GM10266 (cell line): Measurements from ENCODE around the gene MAL.

Experiments
- DNase-seq: peaks from one replicate; pipeline ENCODE4 v3.0.0; 2012; ENCODE audit errors: extremely low spot score
- CTCF ChIP-seq: IDR thresholded peaks from 2 replicates; pipeline ENCODE4 v1.5.1; 2012; ENCODE audit warnings: mild to moderate bottlenecking, low read depth; ENCODE audit not compliant: control insufficient read depth, insufficient read depth; ENCODE audit errors: missing control alignments

Gene MAL

GRCh38 chr2:94982675-94983074 is 42.8 kb upstream of the MAL start:
- TF ChIP-seq CTCF: no peak
- no peak for DNase-seq

GRCh38 chr2:94984964-94985575 is 40.4 kb upstream of the MAL start:
- no peak for DNase-seq
- no peak for TF ChIP-seq CTCF

DNA sequence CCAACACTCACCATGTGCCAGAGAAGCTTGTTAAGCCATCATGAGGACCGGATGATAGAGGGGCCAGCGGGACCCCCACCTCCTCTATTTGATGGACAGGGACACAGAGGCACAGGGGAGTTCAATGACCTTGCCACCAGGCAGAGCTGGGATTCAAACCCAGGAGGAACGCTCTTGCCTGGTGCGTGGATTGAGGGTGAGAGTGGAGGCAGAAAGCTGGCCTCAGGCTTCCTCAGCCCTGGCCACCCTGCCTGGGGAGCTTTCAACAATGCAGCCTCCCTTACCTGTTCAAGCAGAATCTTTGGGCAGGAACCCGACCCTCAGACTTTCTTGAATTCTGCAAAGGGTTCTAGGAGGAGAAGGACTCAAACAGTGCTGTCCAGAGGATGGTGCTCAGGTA is 39.9 kb upstream of the MAL start:
- TF ChIP-seq CTCF: no peak
- no peak for DNase-seq

DNA sequence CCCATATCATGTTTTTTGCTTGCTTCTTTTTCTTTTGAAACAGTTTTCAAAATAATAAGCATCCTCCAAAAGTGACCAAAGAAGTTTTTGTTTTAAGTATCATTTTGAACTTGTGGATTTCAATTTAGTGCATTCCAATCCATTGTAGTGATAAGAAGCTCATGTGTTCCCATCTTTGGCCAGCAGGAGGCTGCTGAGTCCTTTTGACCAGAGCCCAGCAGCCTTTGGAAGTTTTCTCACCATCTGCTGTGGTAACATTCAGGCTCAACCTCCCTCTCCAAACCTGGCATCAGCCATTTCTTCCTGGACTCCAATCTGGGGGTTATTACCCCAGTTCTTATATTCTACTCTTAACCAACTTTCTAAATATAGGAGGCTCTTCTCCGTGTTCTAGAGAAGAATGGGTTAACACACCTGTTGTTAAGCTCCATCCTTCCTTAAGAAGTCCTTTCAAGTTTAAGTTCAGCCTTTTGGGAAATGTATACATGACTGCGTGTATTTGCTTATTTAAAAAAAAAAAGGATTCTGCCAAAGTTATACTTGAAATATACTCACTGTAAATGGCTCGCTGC is 39.0 kb upstream of the MAL start:
- peak; percentile 64 for DNase-seq
- peak; percentile 67 for TF ChIP-seq CTCF

GRCh38 chr2:94987074-94988020 is 38.2 kb upstream of the MAL start:
- TF ChIP-seq CTCF: no peak
- no peak for DNase-seq

GRCh38 chr2:94990956-94991355 is 34.6 kb upstream of the MAL start:
- no peak for TF ChIP-seq CTCF

More at GRCh38 chr2:94990956-94991355, 34.6 kb upstream of the MAL start:
- DNase-seq: no peak
